ENCODE data around the gene CNTFR.

GRCh38 chr9:34541540-34541939 is 48.0 kb downstream of the CNTFR start:
- TF ChIP-seq CTCF (IDR thresholded peaks at IDR 0.05) (no peak), POLR2A (IDR thresholded peaks at IDR 0.05) (no peak)

Data from body of pancreas (tissue), 4 donors.